Liver (tissue), 3 donors: ENCODE measurements around the gene ECSCR.

Experiments
- ATF3 ChIP-seq: IDR thresholded peaks from 2 replicates; pipeline ENCODE4 v1.6.1; 2016; ENCODE audit warnings: antibody characterized with exemption
- CTCF ChIP-seq: fragments of 150-350 bp; IDR thresholded peaks from 2 replicates; pipeline ENCODE4 v1.5.1; 2017; ENCODE audit warnings: improper control_type of control experiment, low read depth, low read length; ENCODE audit not compliant: missing input control
- EGR1 ChIP-seq, 2 donors: IDR thresholded peaks; 2 replicates each; pipeline ENCODE4 v1.6.1; 2016 to 2018; ENCODE audit warnings: antibody characterized with exemption in 2 of 2, low read depth in 2 of 2
- FOXA1 ChIP-seq: IDR thresholded peaks from 2 replicates; pipeline ENCODE4 v1.6.1; 2016; ENCODE audit warnings: antibody characterized with exemption
- FOXA2 ChIP-seq: IDR thresholded peaks from 2 replicates; pipeline ENCODE4 v1.6.1; 2016; ENCODE audit warnings: antibody characterized with exemption
- GABPA ChIP-seq, 2 donors: IDR thresholded peaks in 1 of 2; conservative IDR thresholded peaks in 1 of 2; 2 replicates each; pipeline ENCODE4 v1.6.1; 2016; ENCODE audit warnings: antibody characterized with exemption in 2 of 2, mild to moderate bottlenecking in 1 of 2, moderate library complexity in 1 of 2
- HNF4A ChIP-seq, 2 donors: conservative IDR thresholded peaks; 2 replicates each; pipeline ENCODE4 v1.6.1; 2016; ENCODE audit warnings: antibody characterized with exemption in 2 of 2, mild to moderate bottlenecking in 2 of 2
- MAX ChIP-seq: IDR thresholded peaks from 2 replicates; pipeline ENCODE4 v1.6.1; 2016; ENCODE audit warnings: antibody characterized with exemption
- REST ChIP-seq: IDR thresholded peaks from 2 replicates; pipeline ENCODE4 v1.6.1; 2016; ENCODE audit warnings: antibody characterized with exemption, mild to moderate bottlenecking
- RXRA ChIP-seq, 2 donors: IDR thresholded peaks; 2 replicates each; pipeline ENCODE4 v1.6.1; 2017 to 2018; ENCODE audit warnings: antibody characterized with exemption in 2 of 2, mild to moderate bottlenecking in 1 of 2
- SP1 ChIP-seq: IDR thresholded peaks from 2 replicates; pipeline ENCODE4 v1.6.1; 2018; ENCODE audit warnings: antibody characterized with exemption, mild to moderate bottlenecking
- TAF1 ChIP-seq: conservative IDR thresholded peaks from 2 replicates; pipeline ENCODE4 v1.6.1; 2016; ENCODE audit warnings: antibody characterized with exemption, mild to moderate bottlenecking
- YY1 ChIP-seq: IDR thresholded peaks from 2 replicates; pipeline ENCODE4 v1.6.1; 2016; ENCODE audit warnings: antibody characterized with exemption, mild to moderate bottlenecking
- donor health status: healthy.
- donor health status: healthy.

GRCh38 chr5:139415221-139415861 is 47.2 kb downstream of the ECSCR start:
- no peak for TF ChIP-seq CTCF
- TF ChIP-seq GABPA (IDR thresholded peaks at IDR 0.05 in 1 of 2, conservative IDR thresholded peaks at IDR 0.05 in 1 of 2) = no peak
- TF ChIP-seq ATF3 = no peak
- TF ChIP-seq HNF4A (conservative IDR thresholded peaks at IDR 0.05) = no peak
- no peak for TF ChIP-seq MAX
- TF ChIP-seq FOXA1 = no peak
- no peak for TF ChIP-seq REST
- no peak for TF ChIP-seq FOXA2
- TF ChIP-seq YY1 = no peak
- TF ChIP-seq SP1 = no peak
- no peak for TF ChIP-seq RXRA (IDR thresholded peaks at IDR 0.05)
- no peak for TF ChIP-seq EGR1 (IDR thresholded peaks at IDR 0.05; ENCODE audit: low read depth in 2 of 2)
- no peak for TF ChIP-seq TAF1
